NOMO-1 treated with dmso at 0.1 percent for 144 hours (cell line): ENCODE measurements around the gene ADAMTS9.
A peak's percentile ranks its signal among the peaks of the same experiment; 100 is the strongest.

Source experiments
- DNase-seq: peaks from one replicate; lab custom pipeline; 2025; ENCODE audit not compliant: unreplicated experiment; lab: John Stamatoyannopoulos, UW

ADAMTS9 gene

GRCh38 chr3:64494526-64494925, 193.3 kb downstream of the ADAMTS9 start:
- DNase-seq = no peak

- no peak for DNase-seq
Observed at GRCh38 chr3:64493149-64493548, 194.7 kb downstream of the ADAMTS9 start.

GRCh38 chr3:64491843-64492242, 196.0 kb downstream of the ADAMTS9 start:
- DNase-seq = no peak

GRCh38 chr3:64490180-64490724, 197.5 kb downstream of the ADAMTS9 start:
- no peak for DNase-seq

GRCh38 chr3:64489361-64490044, 198.3 kb downstream of the ADAMTS9 start:
- no peak for DNase-seq

GRCh38 chr3:64488939-64489338, 198.9 kb downstream of the ADAMTS9 start:
- DNase-seq = no peak

GRCh38 chr3:64484289-64484992, 203.4 kb downstream of the ADAMTS9 start:
- peak; percentile 31 for DNase-seq

GRCh38 chr3:64483467-64483866, 204.3 kb downstream of the ADAMTS9 start:
- no peak for DNase-seq

GRCh38 chr3:64475037-64475436, 212.8 kb downstream of the ADAMTS9 start:
- DNase-seq = no peak

- no peak for DNase-seq
Observed at GRCh38 chr3:64473466-64473865, 214.3 kb downstream of the ADAMTS9 start.

GRCh38 chr3:64470436-64470835, 217.4 kb downstream of the ADAMTS9 start:
- DNase-seq = no peak

GRCh38 chr3:64467255-64467944, 220.4 kb downstream of the ADAMTS9 start:
- DNase-seq = no peak
